Ovary (tissue), 9 donors: ENCODE measurements around the gene F5. TPM values are rescaled to one million over a fixed set of nuclear protein-coding genes. Genes with fewer than 3 reads are reported as not detected.

Source experiments
- DNase-seq, 5 donors: peaks; one replicate each; pipeline ENCODE4 v3.0.0-alpha.2; 2019 to 2020
- H3K27ac ChIP-seq, 2 donors: fragments of 200-600 bp; one replicate each; pipeline versions ENCODE4 v1.5.1 to v1.8.0; 2019 to 2022
- H3K27me3 ChIP-seq: fragments of 200-600 bp; one replicate; pipeline ENCODE4 v1.8.0; 2022
- H3K36me3 ChIP-seq: fragments of 200-600 bp; sonication (generic); one replicate; pipeline ENCODE4 v1.5.1; 2019
- H3K4me1 ChIP-seq: one replicate; pipeline ENCODE4 v1.8.1; 2013; ENCODE audit warnings: mild to moderate bottlenecking, moderate library complexity; ENCODE audit not compliant: insufficient read depth
- H3K4me3 ChIP-seq: fragments of 200-600 bp; sonication (generic); one replicate; pipeline ENCODE4 v1.5.1; 2017
- H3K9me3 ChIP-seq, 2 donors: fragments of 200-600 bp in 1 of 2; sonication (generic) in 1 of 2; one replicate each; pipeline versions ENCODE4 v1.5.1 to v1.8.1; 2013 to 2019; ENCODE audit warnings: mild to moderate bottlenecking in 1 of 2, moderate library complexity in 1 of 2
- EP300 ChIP-seq: sonication (generic); formaldehyde crosslinking; IDR thresholded peaks from one replicate; pipeline ENCODE4 v1.6.1; 2017; ENCODE audit warnings: antibody characterized with exemption
- POLR2A ChIP-seq: fragments of 450-650 bp; IDR thresholded peaks from one replicate; pipeline ENCODE4 v1.6.1; 2017; ENCODE audit warnings: antibody characterized with exemption, mild to moderate bottlenecking, moderate library complexity
- WGBS, 3 donors: extraction: QIAGEN DNeasy Blood & Tissue Kit in 1 of 3; methylation state at CpG; one replicate each; pipeline versions ENCODE4 v1.1.5 to v1.1.7; 2013 to 2017; 5-methylcytosine and 5-hydroxymethylcytosine counted together
- intact Hi-C, 4 donors: fragments of 100-400 bp; cut with DNase I; formaldehyde crosslinking; loops; one replicate each; pipeline versions ENCODE4 v1.11.0 to v1.15.1; 2022 to 2023
- polyA plus RNA-seq, 2 donors: library from polyadenylated mRNA; stranded (reverse); fragments of 200-250 nt in 1 of 2; fragments of 350-450 nt in 1 of 2; fragmentation: Illumina TruSeq in 1 of 2; extraction: RNeasy Lipid Tissue Mini Kit (QIAGEN cat#74804) in 1 of 2; gene quantifications; one replicate each; pipeline ENCODE4 v1.2.3, GENCODE V29; 2013 to 2014
- total RNA-seq, 7 donors: library from RNA; depleted of rRNA in 2 of 7; stranded (reverse); fragments of >200 nt in 2 of 7; fragmentation: NEBNext Ultra II Directional in 3 of 7; extraction: Animal tissue kit (Norgen Biotek cat#: 25700) in 3 of 7; gene quantifications; one replicate each; pipeline versions ENCODE4 v1.1.0 to v1.2.4, GENCODE V29; 2016 to 2023
- TF ChIP-seq, protein P1 (sequence below), 3 donors: fragments of 450-650 bp in 2 of 3; fragments of 200-600 bp in 1 of 3; IDR thresholded peaks; one replicate each; pipeline versions ENCODE4 v1.5.1 to v1.8.0; 2016 to 2022; ENCODE audit warnings: antibody characterized with exemption in 3 of 3, mild to moderate bottlenecking in 1 of 3
- donor health status: DM: no; HTN: no; CAD: no; lungs with moderate emphysema.
- donor health status: DM: no; HTN: no; CAD: no.
- donor health status: Bipolar disorder and iron deficiency.
- donor health status: DM: yes; HTN: yes; CAD: no.
- donor health status: DM: no; HTN: no; CAD: no.
- donor health status: DM: yes; HTN: yes; CAD: no.

F5 gene
- total and polyA plus RNA-seq, 9 donors: 0.05 to 3.3 (median 0.31) TPM; not detected in 2

DNA sequence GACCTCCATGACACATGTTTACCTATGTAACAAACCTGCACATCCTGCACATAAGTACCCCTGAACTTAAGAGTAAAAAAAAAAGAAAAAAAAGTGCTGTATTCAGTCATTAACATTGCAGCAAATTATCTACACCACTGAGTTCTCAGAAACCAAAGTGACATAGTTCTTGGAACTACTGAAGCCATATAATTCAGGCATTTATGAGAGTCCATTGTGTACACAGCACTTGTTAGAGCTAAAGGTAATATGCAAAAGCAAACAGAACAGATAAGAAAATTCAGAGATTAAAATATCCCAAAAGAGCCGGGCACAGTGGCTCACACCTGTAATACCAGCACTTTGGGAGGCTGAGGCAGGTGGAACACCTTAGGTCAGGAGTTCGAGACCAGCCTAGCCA is 38.0 kb downstream of the F5 start:
- no peaks in the 10 kb centered on the region for H3K27me3 ChIP-seq
- no peaks in the 10 kb centered on the region for H3K4me1 ChIP-seq
- no peaks in the 10 kb centered on the region for H3K9me3 ChIP-seq
- 56 to 82% (median 81%) methylated on average over 2 of the region's 2 CpGs for WGBS, 3 donors
- H3K36me3 ChIP-seq: no peaks in the 10 kb centered on the region
- intact Hi-C loops: loop anchor here (5.0 to 10.0 kb wide), 3 partner anchors 81 to 183 kb away; partner anchors contain the start of genes BLZF1 (in 1 of the 4) and NME7 (in 1 of the 4)
- TF ChIP-seq, protein P1, sequence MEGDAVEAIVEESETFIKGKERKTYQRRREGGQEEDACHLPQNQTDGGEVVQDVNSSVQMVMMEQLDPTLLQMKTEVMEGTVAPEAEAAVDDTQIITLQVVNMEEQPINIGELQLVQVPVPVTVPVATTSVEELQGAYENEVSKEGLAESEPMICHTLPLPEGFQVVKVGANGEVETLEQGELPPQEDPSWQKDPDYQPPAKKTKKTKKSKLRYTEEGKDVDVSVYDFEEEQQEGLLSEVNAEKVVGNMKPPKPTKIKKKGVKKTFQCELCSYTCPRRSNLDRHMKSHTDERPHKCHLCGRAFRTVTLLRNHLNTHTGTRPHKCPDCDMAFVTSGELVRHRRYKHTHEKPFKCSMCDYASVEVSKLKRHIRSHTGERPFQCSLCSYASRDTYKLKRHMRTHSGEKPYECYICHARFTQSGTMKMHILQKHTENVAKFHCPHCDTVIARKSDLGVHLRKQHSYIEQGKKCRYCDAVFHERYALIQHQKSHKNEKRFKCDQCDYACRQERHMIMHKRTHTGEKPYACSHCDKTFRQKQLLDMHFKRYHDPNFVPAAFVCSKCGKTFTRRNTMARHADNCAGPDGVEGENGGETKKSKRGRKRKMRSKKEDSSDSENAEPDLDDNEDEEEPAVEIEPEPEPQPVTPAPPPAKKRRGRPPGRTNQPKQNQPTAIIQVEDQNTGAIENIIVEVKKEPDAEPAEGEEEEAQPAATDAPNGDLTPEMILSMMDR (IDR thresholded peaks at IDR 0.05): no peak
- no peak for TF ChIP-seq EP300
- no peak for TF ChIP-seq POLR2A
- no peak overlapping the region for H3K27ac ChIP-seq
- H3K4me3 ChIP-seq: no peak overlapping the region
- no peak for DNase-seq

DNA sequence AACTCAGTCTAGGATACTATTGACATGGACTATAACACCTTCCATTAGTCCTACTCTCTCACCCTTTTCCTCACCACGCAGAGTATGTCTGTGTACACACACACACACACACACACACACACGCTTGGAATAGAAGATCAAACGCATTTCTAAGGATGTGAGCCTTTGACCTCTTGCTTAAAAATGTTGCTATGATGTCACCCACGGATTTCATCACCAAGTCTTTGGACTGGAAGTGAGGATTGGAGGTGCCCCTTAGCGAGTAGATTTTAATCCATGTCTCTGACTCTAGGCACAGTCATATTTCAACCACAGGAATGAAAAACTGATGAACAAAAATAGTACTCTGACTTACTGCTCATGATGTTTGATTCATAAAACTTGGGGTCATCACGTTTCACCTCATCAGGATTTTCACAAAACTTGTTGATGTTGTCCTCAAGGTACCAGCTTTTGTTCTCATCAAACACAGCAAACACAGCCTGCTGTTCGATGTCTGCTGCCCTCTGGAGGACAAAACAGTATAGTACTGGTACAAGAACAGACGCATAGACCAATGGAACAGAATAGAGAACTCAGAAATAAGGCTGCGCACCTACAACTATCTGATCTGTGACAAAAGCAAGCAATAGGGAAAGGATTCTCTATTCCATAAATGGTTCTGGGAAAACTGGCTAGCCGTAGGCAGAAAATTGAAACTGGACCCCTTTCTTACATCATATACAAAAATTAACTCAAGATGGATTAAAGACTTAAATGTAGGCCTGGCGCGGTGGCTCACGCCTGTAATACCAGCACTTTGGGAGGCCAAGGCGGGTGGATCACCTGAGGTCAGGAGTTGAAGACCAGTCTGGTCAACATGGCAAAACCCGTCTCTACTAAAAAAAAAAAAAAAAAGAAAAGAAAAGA is 39.9 kb downstream of the F5 start:
- Histone ChIP-seq H3K27ac (no peak overlapping the region), H3K36me3 (no peaks in the 10 kb centered on the region), H3K9me3 (no peaks in the 10 kb centered on the region), H3K27me3 (no peaks in the 10 kb centered on the region), H3K4me3 (no peak overlapping the region), H3K4me1 (no peaks in the 10 kb centered on the region)
- intact Hi-C loops: loop anchor here (5.0 to 10.0 kb wide), 3 partner anchors 79 to 182 kb away; partner anchors contain the start of genes BLZF1 (in 1 of the 4) and NME7 (in 1 of the 4)
- DNase-seq: peak; percentile 17 to 63 (median 31)
- TF ChIP-seq POLR2A: no peak
- no peak for TF ChIP-seq EP300
- TF ChIP-seq, protein P1 (IDR thresholded peaks at IDR 0.05): peak; percentile 42 to 76 (median 64)
- 41 to 64% (median 46%) methylated on average over 15 of the region's 15 CpGs for WGBS, 3 donors

DNA sequence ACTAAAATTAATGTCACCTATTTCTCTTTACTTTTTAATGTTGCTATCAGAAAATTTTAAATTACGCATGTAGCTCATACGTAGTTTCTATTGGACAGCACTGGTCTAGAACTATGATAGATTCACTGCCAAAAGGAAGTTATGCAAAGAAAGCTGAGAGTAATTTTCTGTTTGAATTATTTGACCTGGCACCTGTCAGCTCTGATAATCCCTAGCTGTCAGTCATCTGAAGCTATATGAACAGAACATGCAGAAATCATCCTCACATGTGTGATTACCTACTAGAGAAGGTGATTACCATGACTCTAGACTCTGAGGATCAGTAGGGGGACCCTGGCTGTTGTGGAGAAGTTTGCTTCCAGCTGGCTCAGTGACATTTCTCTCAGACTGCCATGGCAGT is 40.8 kb downstream of the F5 start:
- no peak overlapping the region for H3K27ac ChIP-seq
- DNase-seq: no peak
- no peaks in the 10 kb centered on the region for H3K36me3 ChIP-seq
- TF ChIP-seq POLR2A (no peak), EP300 (no peak)
- TF ChIP-seq, protein P1 (IDR thresholded peaks at IDR 0.05): no peak
- intact Hi-C loops: loop anchor here (5.0 to 10.0 kb wide), 3 partner anchors 78 to 181 kb away; partner anchors contain the start of genes BLZF1 (in 1 of the 4) and NME7 (in 1 of the 4)
- H3K4me1 ChIP-seq: no peaks in the 10 kb centered on the region
- no peaks in the 10 kb centered on the region for H3K27me3 ChIP-seq
- no peaks in the 10 kb centered on the region for H3K9me3 ChIP-seq
- 63 to 93% (median 86%) methylated on average over 2 of the region's 2 CpGs for WGBS, 3 donors
- H3K4me3 ChIP-seq: no peak overlapping the region

DNA sequence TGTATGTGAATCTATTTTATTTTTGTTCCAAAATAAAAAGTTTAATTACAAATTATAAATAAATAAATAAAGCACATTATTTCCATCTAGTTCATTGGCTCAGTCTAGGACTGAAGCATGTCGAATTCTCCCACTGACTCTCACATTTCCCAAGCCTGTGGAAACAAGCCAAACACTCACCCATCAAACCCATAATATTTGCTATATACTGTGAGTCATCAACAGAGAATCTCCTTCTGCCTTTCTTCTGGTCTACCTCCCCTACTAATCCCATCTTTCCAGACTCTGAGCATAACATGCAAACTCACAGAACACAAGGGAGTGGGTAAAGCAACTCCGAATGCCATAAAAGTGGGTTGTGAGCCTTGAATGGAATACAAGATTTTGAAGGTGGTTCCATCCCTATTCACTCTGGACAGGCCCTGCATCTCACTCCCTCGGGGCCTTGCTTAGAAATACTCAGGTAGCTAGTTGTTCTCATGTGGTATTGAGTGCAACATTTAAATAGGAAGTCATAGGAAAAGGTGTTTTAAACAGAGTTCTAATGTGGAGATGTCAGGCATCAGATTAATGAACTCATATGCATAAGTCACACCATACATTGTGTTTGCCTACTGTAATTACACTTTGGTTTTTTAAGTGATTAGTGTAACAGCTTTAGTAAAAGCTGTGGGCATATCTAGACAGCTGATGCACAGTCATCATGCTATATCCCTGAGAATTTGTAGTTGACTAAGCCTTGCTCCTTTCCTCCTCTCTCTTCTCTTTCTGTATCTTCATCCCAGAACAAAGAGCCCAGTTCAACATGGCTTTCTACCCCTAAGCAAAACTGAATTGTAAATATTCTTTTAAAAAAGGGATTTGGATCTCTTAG is 47.0 kb downstream of the F5 start:
- no peak for DNase-seq
- no peak for TF ChIP-seq EP300
- TF ChIP-seq, protein P1 (IDR thresholded peaks at IDR 0.05): no peak
- no peak for TF ChIP-seq POLR2A
- H3K27ac ChIP-seq: no peak overlapping the region
- no peak overlapping the region for H3K4me3 ChIP-seq
- H3K9me3 ChIP-seq: no peaks in the 10 kb centered on the region
- no peaks in the 10 kb centered on the region for H3K36me3 ChIP-seq
- WGBS, 3 donors: 59 to 77% (median 66%) methylated on average over 3 of the region's 3 CpGs
- H3K27me3 ChIP-seq: no peaks in the 10 kb centered on the region
- no peaks in the 10 kb centered on the region for H3K4me1 ChIP-seq
- intact Hi-C loops: no loop called here
